T-helper 2 cell treated with Interferon-gamma antibody and Interleukin-4, amounts not matched to agents 100 ng/mL and 5 ng/mL, for 36 hours (primary cell): ENCODE measurements around the gene ZNF831. TPM values are rescaled to one million over a fixed set of nuclear protein-coding genes. Genes with fewer than 3 reads are reported as not detected.

Experiments
- intact Hi-C: fragments of 100-400 bp; cut with micrococcal nuclease; formaldehyde crosslinking; loops from one replicate; pipeline ENCODE4 v1.15.1; 2023
- total RNA-seq: library from RNA; stranded (reverse); gene quantifications from 2 replicates; pipeline ENCODE4 v1.2.3, GENCODE V29; 2022

ZNF831 gene
- total RNA-seq, 1 donor from 2014 or later, result 6.8 TPM

- intact Hi-C loops, result loop anchor here (10.0 kb wide), 1 partner anchor 55 kb away; no protein-coding TSS in a partner anchor
These were observed 23.6 kb upstream of the ZNF831 start for GRCh38 chr20:59139998-59140397.

GRCh38 chr20:59141818-59142581 lies 21.6 kb upstream of the ZNF831 start:
- intact Hi-C loops, result loop anchor here (10.0 kb wide), 1 partner anchor 57 kb away; no protein-coding TSS in a partner anchor

GRCh38 chr20:59143326-59143725 lies 20.3 kb upstream of the ZNF831 start:
- intact Hi-C loops, result loop anchor here (10.0 kb wide), 1 partner anchor 59 kb away; no protein-coding TSS in a partner anchor

GRCh38 chr20:59144179-59144830 lies 19.3 kb upstream of the ZNF831 start:
- intact Hi-C loops, result loop anchor here (2.0 to 10.0 kb wide), 2 partner anchors 22 to 60 kb away; no protein-coding TSS in a partner anchor

GRCh38 chr20:59144831-59145196 lies 18.8 kb upstream of the ZNF831 start:
- intact Hi-C loops, result loop anchor here (2.0 to 10.0 kb wide), 3 partner anchors 22 to 103 kb away; partner anchors contain the start of gene PRELID3B

- intact Hi-C loops, result loop anchor here (2.0 to 10.0 kb wide), 3 partner anchors 23 to 103 kb away; partner anchors contain the start of gene PRELID3B
These were observed 18.2 kb upstream of the ZNF831 start for GRCh38 chr20:59145247-59145923.

GRCh38 chr20:59145924-59146779 lies 17.5 kb upstream of the ZNF831 start:
- intact Hi-C loops, result loop anchor here (1.0 to 10.0 kb wide), 4 partner anchors 23 to 104 kb away; partner anchors contain the start of gene PRELID3B

- intact Hi-C loops, result loop anchor here (1.0 to 10.0 kb wide), 3 partner anchors 30 to 105 kb away; partner anchors contain the start of gene PRELID3B
These were observed 16.6 kb upstream of the ZNF831 start for GRCh38 chr20:59146780-59147565.

- intact Hi-C loops, result loop anchor here (5.0 to 10.0 kb wide), 2 partner anchors 63 to 105 kb away; partner anchors contain the start of gene PRELID3B
These were observed 16.0 kb upstream of the ZNF831 start for GRCh38 chr20:59147586-59147985.

- intact Hi-C loops, result loop anchor here (5.0 to 10.0 kb wide), 2 partner anchors 64 to 107 kb away; partner anchors contain the start of gene PRELID3B
These were observed 14.7 kb upstream of the ZNF831 start for GRCh38 chr20:59148701-59149493.

GRCh38 chr20:59149678-59150504 lies 13.7 kb upstream of the ZNF831 start:
- intact Hi-C loops, result loop anchor here (1.0 to 10.0 kb wide), 3 partner anchors 13 to 108 kb away; partner anchors contain the start of genes PRELID3B and ZNF831

GRCh38 chr20:59150821-59151251 lies 12.8 kb upstream of the ZNF831 start:
- intact Hi-C loops, result loop anchor here (1.0 kb wide), 1 partner anchor 12 kb away; the partner anchor contains the start of gene ZNF831

GRCh38 chr20:59151391-59151790 lies 12.2 kb upstream of the ZNF831 start:
- intact Hi-C loops, result no loop called here

- intact Hi-C loops, result no loop called here
These were observed 11.8 kb upstream of the ZNF831 start for GRCh38 chr20:59151820-59152219.

- intact Hi-C loops, result no loop called here
These were observed 10.9 kb upstream of the ZNF831 start for GRCh38 chr20:59152559-59153354.

GRCh38 chr20:59153355-59153681 lies 10.3 kb upstream of the ZNF831 start:
- intact Hi-C loops, result no loop called here

- intact Hi-C loops, result no loop called here
These were observed 9.8 kb upstream of the ZNF831 start for GRCh38 chr20:59153832-59154231.
